ENCODE results near the gene BRINP1.

GRCh38 chr9:119289740-119290433, 79.3 kb downstream of the BRINP1 start:
- TF ChIP-seq RAD21 (IDR thresholded peaks at IDR 0.05; ENCODE audit: low read depth) (peak; percentile 88), TAF1 (IDR thresholded peaks at IDR 0.05; ENCODE audit: low read depth) (no peak), REST (IDR thresholded peaks at IDR 0.05; ENCODE audit: low read depth) (no peak)
